DMS153 (cell line): ENCODE results near the gene OLFM1.
A peak's percentile ranks its signal among the peaks of the same experiment; 100 is the strongest.
"Not testable (repeated sequence)": the region's sequence is repeated elsewhere in the genome, so short reads cannot be mapped to it uniquely, and the experiment has no call there.

Experiments
- DNase-seq: peaks from one replicate; lab custom pipeline; 2025; lab: John Stamatoyannopoulos, UW

OLFM1 gene

DNA sequence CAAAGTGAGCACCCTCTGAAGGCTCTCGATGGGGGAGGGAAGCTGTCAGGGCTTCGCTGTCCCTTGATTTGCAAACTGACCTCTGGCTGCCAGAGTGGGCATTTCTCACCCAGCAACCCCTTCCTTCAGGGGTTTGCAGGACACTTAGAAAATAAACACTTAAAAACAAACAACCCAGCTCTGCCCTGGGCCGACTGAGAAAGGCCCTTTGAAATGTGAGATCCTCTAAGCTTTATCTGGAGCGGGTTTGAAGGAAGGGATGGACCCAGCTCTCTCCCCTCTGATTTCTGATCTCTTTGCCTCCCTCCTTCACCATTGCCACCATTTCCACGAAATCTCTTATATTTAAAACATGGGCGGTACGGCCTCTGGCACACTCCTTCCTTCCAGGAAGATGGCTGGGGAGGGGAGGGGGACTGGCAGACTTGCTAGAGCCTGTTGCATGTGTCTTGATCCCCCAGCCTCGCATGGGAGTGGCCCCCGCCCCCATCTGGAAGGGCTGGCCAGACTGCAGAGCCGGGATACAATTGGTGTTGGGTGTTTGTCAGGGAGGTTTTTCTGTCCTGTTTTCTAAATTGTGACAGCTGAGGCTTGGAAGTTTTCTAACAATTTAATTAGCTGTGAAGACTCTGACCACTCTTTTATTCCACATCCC lies 20.2 kb downstream of the OLFM1 start:
- DNase-seq, result no peak

DNA sequence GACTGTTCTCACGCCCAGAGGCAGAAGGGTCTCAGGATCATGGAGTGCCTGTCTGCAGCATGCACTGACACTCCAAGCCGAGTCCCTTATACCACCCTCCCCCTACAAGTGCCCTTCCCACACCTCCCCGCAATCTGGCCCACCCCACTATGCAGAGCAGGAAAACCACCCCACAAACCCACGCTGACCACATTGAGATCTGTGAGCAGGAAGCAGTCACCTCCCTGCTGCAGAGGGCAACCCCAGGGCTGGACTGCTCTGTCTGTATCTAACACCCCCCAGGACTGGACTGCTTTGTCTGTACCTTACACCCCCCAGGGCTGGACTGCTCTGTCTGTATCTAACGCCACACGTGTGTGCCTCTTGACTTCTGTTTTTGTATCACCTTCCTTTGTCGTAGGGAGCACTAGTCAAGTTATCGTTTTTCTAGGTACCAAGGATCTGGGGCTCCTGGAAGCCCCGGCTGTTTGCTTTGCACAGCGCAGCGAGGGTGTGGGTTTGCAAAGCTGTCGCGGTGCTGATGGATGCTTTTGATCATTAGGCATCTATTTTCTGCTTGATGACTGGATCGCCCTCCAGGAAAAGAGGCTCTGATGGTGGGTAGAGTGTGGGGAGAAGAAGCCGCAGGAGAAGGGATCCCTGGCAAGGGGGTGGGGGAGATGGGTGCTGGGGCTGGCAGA lies 21.5 kb downstream of the OLFM1 start:
- DNase-seq, result no peak

DNA sequence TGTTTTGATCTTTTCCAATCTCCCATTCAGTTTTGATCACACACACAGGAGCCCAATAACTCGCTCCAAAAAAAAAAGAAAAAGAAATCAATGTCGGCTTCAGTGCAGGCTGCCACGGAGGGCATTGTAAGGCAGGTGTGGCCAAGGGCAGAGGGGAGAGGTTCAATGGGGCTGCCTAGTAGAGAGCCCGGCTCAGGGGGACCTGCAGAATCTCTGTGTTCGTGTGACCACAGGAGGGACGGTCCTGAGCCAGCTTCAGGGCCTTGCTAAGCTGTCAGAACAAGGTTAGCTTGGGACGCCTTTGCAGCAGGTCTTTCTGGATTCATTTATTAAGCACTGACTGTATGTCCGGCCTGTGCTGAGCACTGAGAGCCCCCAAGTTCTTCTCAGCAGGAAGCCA lies 22.2 kb downstream of the OLFM1 start:
- no peak for DNase-seq

DNA sequence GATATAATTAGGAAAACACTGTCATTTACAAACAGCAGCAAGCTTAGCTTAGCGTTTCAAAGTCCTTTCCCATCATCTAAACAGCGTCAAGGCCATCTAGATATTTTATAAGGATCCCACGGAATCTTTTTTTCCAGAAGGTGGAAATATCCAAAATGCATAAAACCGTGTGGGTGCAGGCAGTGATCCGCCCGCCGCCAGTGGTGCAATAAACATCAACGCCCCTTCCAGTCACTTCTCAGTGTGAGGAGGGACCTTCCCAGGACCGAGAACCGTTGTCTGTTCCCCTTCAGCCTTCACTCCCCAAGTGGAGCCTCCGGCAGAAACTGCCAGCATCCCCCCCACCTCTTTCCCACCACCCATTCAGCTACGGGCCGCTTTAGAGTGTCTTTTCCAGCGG lies 22.9 kb downstream of the OLFM1 start:
- DNase-seq, result no peak

DNA sequence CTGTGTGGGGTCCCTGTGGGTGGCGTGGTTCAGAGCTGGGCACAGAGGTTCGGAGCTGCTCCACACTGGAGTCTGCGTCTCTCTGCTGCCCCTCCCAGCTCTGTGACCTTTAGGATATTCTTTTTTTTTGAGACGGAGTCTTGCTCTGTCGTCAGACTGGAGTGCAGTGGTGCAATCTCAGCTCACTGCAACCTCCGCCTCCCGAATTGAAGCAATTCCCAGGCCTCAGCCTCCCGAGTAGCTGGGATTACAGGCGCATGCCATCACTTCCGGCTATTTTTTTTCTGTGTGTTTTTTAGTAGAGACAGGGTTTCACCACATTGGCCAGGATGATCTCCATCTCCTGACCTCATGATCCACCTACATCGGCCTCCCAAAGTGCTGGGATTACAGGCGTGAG lies 24.1 kb downstream of the OLFM1 start:
- DNase-seq, result not testable (repeated sequence)

DNA sequence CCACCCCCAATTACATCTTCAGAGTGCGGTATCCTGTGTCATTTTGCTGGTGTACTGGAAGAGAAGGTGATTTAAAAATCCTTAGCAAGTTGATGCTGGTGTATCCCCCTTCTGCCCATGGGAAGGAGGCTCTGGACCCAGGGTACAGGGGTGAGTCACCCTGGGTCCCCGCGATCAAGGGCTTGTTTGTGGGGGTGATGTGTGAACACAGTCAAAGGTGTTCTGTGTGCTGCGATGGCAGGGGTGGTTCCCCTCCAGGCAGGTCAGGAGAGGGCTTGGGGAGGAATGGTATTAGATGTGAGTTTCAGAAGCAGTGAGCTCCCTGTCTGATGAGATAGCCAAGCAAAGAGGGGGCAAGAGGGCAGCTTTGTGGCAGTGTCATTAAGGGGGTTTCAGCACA lies 28.9 kb downstream of the OLFM1 start:
- no peak for DNase-seq

DNA sequence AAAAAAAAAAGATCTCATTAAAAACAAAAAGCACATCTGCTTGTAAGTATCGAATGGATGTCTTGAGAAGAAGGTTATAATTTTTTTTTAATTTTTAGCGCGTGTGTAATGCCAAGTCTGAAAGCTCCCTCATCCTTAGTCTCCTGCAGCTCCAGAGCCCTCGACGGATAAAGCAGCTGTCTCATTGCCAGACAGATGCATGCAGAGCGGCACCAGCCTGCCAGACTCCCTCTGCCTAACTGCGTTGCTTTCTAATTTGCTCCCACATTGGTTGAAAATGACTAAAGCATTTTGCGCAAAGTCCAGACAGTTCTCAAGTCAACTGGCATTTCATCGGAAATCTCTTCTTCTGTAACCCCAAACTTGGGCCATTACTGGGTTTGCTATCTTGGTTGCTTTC lies 29.4 kb downstream of the OLFM1 start:
- DNase-seq, result no peak

DNA sequence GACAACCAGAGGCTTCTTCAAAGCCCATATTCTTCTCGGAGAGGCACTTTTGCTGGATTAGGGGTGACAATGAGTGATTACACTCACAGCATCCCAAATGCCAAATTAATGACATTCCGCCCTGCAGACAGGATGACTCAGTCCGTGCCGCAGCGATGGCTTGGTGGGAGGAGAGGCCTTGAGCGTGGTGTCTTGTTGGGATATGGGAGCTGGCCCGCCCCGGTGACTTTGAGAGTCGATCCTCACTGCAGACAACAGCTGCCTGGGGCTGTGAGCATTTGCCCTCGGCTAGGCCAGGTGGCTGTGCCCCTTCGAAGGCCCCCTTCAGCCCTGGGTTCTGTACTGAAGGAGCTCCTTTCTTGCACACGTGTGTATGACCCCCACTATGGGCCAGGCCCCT lies 29.8 kb downstream of the OLFM1 start:
- no peak for DNase-seq

DNA sequence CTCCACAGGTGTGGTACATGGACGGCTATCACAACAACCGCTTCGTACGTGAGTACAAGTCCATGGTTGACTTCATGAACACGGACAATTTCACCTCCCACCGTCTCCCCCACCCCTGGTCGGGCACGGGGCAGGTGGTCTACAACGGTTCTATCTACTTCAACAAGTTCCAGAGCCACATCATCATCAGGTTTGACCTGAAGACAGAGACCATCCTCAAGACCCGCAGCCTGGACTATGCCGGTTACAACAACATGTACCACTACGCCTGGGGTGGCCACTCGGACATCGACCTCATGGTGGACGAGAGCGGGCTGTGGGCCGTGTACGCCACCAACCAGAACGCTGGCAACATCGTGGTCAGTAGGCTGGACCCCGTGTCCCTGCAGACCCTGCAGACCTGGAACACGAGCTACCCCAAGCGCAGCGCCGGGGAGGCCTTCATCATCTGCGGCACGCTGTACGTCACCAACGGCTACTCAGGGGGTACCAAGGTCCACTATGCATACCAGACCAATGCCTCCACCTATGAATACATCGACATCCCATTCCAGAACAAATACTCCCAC lies 32.1 kb downstream of the OLFM1 start:
- no peak for DNase-seq

DNA sequence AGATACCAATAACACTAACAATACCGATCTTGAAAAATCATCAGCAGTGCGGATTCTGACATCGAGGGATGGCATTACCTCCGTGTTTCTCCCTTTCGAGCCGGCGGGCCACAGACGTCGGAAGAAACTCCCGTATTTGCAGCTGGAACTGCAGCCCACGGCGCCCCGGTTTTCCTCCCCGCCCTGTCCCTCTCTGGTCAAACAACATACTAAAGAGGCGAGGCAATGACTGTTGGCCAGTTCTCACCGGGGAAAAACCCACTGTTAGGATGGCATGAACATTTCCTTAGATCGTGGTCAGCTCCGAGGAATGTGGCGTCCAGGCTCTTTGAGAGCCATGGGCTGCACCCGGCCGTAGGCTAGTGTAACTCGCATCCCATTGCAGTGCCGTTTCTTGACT lies 32.8 kb downstream of the OLFM1 start:
- DNase-seq, result no peak

DNA sequence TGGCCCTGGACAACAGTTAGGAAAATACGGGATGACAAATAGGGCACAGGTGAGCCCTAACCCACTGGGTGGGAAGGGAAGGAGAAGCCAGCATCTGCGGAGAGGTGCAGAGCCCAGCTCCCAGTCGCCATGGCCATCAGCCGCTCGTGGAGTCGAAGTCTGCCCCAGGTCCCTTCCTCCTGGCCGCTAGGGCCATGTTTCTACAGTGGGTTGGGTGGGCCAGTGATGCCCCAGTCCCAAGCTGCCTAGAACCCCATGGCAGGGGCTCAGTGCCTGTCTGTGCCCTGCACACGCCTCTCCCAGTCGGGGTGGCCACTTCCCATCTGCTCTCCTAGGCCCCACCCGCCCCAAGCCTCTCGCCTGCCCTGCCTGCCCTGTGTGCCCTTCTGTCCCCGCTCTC lies 34.8 kb downstream of the OLFM1 start:
- DNase-seq, result no peak

DNA sequence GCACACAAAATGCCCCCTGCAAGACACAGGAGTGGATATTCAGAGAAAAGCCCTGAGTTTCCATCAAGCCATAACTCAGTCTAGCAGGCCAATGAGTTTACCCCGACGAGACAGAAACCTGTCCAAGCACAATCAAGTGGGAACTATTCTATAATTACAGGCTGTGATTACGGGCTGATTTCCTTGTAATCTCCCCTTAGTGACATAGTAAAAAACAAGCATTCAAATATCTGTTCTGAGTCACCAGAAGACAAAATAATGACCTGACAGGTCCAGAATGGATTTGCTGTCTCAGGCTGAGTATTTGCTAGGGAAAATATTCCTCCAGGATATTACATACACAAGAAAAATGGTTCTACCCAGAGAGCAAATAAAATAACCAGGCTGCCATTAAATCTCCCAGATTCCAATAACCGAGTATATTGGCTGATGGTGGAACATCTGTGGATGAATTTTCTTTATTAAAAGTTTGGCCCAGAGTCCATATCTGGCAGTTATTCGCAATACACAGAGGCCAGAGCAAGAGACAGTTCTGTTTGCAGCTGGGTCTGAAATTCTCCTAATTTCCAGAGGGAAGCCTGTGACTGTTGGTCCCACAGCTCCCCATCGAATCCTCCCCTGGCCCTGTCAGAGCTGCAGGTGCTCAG lies 35.8 kb downstream of the OLFM1 start:
- no peak for DNase-seq

DNA sequence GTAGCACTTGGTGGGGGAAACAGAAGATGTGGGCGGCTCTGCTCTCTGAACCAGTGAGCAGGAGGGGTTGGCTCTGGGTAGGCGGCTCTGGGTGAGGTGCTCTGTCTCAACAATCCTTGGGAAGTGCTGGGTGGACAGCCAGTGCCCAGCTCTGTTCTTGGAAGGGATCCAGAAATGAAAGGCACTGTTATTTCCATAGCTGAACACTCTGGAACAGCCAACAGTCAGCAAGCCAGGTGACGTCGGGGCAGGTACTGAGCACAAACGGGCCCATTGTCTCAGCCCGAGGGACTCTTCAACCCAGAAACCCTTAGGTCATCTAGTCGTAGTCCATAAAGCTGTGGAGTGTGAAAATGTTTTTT lies 36.3 kb downstream of the OLFM1 start:
- no peak for DNase-seq

DNA sequence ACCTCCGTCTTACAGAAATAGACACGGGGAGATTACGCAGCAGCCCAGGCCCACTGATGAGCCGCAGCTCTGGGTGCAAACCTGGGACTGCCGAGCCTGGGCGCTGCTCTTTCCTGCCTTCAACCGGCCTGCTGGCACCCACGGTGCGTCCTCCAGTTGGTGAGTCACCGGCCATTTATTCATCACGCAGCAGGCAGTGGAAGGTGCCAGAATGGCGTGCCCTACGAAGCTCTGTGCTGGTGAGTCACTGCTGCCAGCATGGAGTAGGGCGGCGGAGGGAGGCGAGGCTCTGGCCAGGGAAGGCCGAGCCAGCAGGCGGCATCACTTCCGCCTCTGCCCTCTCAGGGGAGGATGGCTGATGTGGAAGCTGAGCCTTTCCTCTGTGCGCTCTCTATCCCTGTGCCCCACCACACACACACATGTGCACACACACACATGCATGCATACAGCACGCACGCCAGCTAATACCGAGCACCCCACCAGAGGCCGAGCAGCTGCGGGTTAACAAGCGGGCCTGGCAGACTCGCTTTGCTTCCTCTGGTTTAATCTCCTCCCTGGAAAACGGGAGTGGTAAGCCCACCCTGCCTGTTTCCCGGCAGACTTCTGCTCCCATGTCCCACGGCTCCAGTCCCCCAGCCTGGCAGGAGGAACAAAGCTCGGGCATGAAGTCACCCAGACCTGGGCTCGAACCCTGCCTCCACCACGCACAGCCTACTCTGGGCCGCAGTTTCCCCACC lies 39.2 kb downstream of the OLFM1 start:
- peak; percentile 55 for DNase-seq

DNA sequence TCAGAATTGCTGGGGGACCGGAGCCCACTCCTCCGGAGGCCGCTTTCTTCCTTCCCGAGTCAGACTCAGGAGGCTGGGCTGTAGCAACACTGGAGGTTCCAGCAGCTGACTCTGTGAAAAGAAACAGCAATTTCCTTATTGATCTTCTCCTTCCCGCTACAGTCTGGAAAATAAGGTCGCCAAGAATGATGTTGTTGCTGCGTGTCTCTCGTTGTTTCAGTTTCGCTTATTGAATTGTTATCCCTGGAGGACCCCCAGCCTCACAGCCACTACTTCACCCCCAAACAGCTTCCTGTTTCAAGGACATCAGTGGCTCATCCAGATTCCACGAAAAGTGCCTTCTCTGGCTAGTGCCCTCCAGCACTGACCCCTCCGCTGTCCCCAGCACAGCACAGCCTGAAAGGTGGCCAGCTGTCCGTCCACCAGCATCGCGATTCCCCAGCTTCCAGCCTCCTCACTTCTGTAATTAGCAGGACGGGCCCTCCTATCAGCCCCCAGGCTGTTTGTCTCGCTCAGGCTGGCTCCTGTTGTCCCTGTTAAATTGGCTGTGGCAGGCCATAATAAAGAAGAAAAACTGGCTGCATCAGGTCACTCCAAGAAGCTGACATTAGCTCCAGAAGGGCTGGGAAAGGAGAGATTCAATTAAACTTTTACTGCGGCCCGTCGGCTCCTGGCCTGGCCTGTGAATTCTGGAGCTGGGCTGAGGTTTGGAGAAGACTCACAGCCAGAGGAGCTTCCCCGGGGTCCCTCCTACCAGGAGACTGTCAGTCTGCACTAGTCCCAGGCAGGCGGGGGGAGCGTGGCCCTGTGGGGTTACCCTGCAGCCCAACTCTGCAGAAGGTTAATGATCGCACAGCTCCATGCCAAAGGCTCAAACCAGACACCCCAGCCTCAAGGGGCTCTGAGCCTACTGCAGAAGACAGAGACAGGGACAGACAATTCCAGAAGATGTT lies 40.5 kb downstream of the OLFM1 start:
- DNase-seq, result no peak

DNA sequence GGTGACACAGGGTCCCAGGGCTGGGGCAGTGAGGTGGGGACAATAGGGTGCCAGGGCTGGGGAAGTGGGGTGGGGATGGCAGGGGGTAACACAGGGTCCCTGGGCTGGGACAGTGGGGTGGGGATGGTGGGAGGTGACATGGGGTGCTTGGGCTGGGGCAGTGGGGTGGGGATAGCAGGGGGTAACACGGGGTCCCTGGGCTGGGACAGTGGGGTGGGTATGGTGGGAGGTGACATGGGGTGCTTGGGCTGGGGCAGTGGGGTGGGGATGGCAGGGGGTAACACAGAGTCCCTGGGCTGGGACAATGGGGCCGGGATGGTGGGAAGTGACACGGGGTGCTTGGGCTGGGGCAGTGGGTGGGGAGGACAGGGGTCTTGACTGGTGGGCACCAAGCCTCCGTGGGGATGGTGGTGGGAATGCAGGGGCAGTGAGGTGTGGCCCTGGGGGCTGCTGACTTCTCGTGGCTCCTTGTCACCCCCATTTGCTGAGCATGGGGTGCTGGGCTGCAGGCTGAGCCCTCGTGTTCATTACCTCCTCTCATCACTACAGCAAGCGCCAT lies 41.7 kb downstream of the OLFM1 start:
- DNase-seq, result no peak

DNA sequence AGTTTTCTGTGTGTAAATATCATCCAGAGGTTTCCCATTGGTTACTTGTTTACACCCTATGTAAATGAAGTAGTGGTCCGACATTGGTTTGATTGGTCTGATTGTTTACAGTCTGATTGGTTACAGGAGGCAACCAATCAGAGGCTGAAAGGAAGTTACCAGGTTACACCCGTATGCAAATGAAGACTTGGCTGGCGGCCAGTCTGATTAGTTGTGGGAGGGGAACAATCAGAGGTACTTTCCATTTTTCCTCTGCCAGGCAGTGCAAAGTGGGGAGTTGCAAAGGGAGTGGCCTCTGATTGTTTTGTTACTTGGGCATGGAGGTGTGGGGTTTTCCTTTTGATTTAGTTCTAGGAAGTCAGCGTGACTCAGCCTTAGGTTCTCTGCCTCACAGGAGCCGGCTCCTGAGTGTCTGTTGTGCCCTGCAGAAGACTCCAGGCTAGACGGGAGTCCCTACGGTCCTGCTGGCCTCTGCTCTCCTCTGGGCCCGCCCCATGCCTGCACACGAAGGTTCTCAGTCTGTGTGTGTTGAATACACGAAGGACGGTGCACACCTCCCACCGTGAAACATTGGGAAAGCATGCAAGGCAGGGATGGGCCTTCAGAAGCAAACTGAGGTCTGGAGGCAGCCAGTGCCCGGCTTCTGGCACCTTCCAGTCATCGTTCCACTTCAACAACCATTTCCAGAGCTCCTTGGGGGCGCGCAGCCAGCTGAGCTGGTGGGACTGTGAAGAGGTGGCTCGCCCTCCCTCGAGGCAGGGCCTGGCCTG lies 42.9 kb downstream of the OLFM1 start:
- DNase-seq, result peak; percentile 64

DNA sequence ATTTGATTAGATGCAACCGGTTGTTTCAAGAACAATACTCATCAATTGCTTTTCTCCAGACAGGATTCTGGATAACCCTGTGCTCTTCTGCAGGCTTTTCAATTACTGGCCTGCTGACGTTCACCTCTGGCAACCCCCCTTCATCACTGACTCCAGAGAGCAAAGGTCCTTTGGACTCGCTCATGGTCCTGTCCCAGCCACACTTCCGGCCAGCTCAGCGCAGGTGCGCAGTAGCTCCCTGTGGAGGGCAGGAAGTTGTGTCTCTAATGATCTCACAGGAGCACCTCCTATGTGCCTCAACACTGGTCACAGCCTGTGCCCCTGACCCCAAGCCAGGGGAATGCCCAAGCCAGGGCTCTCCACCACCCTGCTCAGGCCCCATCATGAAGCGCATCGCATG lies 44.0 kb downstream of the OLFM1 start:
- DNase-seq, result no peak

DNA sequence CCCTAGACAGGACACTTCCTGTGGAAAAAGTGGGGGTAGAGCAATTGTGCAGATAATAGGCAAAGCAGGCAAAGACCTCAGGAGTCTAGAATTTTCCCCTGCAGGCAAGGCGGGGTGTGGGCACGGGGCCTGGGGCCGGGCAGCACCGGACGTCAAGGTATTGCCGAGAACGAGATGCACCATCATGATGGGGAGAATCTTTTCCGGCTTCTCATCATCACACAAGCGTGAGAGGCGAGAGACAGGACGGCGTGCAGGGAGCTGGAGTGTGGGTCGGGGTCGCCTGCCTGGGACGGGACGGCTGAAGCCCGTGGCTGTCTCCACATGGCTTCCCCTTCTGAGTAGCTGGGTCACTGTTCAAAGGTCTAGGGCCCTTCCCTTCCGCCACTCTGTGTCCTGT lies 44.5 kb downstream of the OLFM1 start:
- no peak for DNase-seq

DNA sequence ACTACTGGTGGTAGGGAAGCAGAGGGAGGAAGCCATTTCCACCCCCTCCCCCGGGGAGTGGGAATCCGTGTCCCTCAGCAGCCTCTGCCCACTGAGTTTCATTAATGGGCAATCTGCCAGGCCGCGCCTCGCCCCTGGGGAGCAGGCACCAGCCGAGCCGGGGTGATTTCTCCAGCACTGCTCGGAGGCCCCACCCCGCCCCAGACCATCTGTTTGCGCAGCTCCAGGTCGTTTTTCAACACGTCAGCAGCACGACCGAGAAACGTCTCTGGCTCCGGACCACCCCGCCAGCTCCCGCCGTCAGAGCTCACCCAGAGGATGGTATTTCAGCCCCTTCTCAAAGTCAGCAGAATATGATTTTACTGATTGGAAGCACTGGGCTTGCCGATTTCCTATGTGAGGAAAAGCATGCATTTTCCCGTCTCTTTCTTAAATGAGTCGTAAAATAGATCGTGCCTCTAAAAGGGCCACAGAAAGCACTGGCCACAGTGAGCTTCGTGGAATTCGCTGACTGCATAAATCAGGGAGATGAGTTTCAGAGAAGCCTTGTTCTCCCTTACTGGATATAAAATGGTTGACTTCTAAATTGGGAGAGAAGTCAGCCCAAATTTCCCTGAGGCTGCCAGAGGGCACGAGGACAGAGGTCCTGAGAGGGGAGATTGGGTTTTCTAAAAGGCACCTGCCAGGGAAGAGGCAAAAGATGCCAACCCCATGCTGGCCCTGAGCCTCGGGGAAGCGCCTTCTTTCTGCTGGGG lies 47.0 kb downstream of the OLFM1 start:
- peak; percentile 45 for DNase-seq
